CD4-positive, alpha-beta T cell treated with Interferon gamma for 1 hour (primary cell): Measurements from ENCODE around the gene APOBEC3B.
"Not testable (repeated sequence)": the region's sequence is repeated elsewhere in the genome, so short reads cannot be mapped to it uniquely, and the experiment has no call there.

Source experiments
- DNase-seq: peaks from one replicate; pipeline ENCODE4 v3.0.0-alpha.2; 2020

Gene APOBEC3B

GRCh38 chr22:38952281-38952993 lies 29.7 kb upstream of the APOBEC3B start:
- DNase-seq = no peak

- no peak for DNase-seq
These were observed 29.1 kb upstream of the APOBEC3B start for GRCh38 chr22:38953091-38953490.

- DNase-seq = peak; percentile 84
These were observed 28.4 kb upstream of the APOBEC3B start for GRCh38 chr22:38953577-38954413.

DNA sequence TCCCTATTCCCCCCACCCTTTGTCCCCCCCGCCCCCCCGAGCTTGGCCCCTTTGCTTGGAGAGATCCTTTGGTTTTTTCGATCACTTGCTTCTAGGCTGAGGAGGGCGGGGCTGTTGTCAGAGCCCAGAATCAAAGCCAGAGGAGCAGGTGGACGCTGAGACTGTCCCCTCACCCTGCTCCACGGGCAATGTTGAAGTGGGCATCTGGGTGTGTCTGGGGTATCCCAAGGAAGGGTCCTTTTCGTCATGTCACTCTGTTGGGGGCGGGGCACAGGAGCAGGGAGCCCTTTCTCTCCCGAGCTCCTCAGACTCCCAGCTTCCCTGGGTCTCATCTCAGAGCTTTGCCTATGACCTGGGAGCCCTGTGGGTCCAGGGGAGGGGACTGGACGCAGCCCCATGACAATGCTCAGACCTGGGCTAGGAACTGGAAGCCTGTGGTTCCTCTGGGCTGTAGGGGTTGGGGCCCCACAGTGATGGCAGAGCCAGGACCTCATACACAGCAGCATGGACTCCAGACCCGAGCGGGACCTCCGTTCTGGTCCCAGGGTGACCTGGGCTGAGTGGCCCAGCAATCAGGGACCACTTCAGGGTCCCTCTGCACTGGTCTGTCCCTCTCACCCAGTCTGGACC lies 27.6 kb upstream of the APOBEC3B start:
- no peak for DNase-seq

- no peak for DNase-seq
These were observed 26.8 kb upstream of the APOBEC3B start for GRCh38 chr22:38955250-38955905.

- DNase-seq = no peak
These were observed 26.2 kb upstream of the APOBEC3B start for GRCh38 chr22:38955926-38956325.

DNA sequence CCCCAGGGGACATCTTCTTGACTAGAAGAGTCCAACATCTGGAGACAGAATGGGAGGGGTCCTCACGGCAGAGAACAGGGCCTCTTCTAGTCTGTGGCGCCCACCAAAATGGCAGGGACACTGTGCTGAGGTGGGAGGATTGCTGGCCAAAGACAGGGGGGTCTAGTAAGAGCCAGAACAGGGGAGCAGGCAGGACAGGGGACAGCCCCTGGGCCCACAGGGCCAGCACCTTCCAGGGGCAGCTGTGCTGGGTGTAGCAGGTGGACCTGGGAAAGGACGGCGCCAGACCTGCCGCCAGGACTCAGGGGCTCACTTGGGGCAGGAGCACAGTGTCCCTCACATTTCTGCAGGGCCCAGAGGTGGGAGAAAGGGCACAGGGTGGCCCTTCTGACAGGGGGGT lies 25.6 kb upstream of the APOBEC3B start:
- no peak for DNase-seq

DNA sequence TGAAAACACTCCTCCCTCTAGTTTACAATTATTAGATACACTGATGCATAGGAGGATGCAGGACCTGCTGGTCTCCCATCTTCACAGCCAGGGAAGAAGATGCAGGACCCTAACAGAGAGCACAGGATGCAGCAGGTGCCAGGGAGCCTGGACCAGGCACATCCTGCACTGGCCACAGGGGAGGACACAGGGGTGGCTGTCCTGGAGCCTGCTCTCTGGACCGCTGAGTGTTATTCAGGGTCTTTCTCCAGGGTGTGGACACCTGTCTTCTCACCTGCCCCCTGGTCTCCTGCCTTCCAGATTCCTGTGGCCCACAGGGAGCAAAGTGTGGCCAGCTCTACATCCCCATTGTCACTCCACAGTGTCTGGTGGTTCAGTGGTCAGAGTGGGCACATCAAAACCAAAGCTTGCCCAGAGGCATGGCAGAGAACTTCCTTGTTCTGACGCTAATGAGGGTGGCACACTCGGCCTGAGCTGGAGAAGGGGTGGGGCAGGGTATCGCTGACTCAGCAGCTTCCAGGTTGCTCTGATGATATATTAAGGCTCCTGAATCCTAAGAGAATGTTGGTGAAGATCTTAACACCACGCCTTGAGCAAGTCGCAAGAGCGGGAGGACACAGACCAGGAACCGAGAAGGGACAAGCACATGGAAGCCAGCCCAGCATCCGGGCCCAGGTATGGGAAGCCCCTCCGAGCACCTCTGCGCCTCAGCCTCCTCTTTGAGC lies 24.9 kb upstream of the APOBEC3B start, which contains the start of gene APOBEC3A:
TSS of gene APOBEC3A (plus strand) at position 564 of the 725 bp plus-strand sequence. CDS start at position 647, 83 bp downstream.
- DNase-seq = peak; percentile 72

DNA sequence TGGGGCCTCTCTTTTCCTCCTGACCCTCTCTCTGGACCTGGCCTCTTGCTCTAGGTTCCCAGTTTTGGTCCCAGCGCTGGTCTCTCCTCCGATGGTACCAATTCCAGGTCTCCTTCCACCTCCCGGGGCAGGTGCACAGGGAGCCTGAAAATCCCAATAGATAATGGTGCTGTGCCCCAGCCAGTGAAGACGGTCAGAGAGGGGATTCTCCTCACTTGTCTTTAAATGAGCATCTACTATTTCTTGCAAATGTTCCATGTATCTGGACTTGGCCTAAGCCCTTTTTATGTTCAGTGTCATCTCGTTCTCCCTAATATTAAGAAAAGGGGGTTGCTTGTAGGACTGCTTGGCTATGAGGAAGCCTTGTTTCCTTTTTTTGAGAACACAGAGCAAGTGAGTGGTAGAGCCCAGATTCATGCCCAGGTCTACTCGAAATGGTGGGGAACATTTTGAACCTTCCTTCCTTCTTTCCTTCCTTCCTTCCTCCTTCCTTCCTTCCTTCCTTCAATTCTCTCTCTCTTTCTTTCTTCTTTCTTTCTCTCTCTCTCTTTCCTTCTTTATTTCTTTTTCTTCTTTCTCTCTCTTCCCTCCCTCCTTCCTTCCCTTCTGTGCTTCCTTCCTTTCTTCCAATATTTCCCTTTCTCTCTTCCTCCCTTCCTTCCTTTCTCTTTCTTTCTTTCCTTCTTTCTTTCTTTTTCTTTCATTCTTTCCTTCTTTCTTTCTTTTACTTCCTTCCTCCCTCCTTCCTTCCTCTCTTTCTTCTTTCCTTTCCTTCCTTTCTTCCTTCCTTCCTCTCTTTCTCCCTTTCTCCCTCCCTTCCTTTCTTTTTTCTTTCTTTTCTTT lies 24.1 kb upstream of the APOBEC3B start:
- DNase-seq = no peak

GRCh38 chr22:38958651-38958943 lies 23.6 kb upstream of the APOBEC3B start:
- DNase-seq = not testable (repeated sequence)

GRCh38 chr22:38959590-38959989 lies 22.6 kb upstream of the APOBEC3B start:
- no peak for DNase-seq

GRCh38 chr22:38960673-38961072 lies 21.5 kb upstream of the APOBEC3B start:
- DNase-seq = not testable (repeated sequence)

- not testable (repeated sequence) for DNase-seq
These were observed 18.8 kb upstream of the APOBEC3B start for GRCh38 chr22:38963291-38963738.

GRCh38 chr22:38963872-38964271 lies 18.3 kb upstream of the APOBEC3B start:
- no peak for DNase-seq

DNA sequence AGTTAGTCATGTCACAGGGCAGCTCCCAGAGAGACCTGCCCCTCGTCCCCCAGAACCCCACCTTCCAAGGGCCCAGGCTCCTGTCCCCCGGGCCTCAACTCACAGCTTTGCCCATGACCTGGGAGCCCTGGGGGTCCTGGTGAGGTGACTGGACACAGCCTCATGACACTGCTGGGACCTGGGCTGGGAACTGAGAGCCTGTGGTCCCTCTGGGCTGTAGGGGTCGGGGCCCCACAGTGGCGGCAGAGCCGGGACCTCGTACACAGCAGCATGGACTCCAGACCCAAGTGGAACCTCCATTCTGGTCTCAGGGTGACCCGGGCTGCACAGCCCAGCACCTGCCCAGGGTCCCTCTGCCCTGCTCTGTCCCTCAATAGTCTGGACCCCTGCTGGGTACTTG lies 17.8 kb upstream of the APOBEC3B start:
- DNase-seq = no peak

- DNase-seq = no peak
These were observed 17.2 kb upstream of the APOBEC3B start for GRCh38 chr22:38964989-38965388.

- no peak for DNase-seq
These were observed 16.4 kb upstream of the APOBEC3B start for GRCh38 chr22:38965614-38966379.

DNA sequence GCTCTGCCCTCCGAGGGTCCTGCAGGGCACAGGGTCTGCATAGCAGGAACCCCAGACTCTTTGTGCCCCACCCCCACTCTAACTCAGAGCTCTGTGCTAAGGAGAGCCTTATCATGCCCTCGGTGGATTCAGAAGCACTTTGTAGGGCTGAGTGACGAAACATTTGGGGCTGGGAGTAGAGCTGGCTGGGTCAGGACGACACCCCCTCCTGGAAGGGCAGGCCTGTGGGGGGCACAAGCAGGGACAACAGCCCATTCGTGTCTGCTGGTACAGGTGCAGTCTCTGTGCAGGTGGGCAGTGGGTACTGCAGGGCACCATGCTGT lies 15.8 kb upstream of the APOBEC3B start:
- DNase-seq = no peak

DNA sequence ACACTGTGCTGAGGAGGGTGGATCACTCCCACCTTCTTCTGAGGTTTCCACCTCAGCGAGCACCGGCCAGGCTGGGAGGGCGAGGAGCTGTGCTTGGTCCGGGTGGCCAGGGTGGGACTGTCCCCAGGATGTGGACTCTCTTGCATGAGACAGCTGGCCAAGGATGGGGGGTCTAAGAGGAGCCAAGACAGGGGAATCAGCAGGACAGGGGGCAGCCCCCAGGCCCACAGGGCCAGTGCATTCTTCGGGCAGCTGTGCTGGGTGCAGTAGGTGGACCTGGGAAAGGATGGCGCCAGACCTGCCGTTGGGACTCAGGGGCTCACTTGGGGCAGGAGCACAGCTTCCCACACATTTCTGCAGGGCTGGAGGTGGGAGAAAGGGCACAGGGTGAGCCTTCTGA lies 15.2 kb upstream of the APOBEC3B start:
- no peak for DNase-seq
